ENCODE measurements around the gene ELMO1. TPM values are rescaled to one million over a fixed set of nuclear protein-coding genes. Genes with fewer than 3 reads are reported as not detected.

The ELMO1 gene
- total RNA-seq, 1 experiment from 2014 or later = 1.1 TPM

DNA sequence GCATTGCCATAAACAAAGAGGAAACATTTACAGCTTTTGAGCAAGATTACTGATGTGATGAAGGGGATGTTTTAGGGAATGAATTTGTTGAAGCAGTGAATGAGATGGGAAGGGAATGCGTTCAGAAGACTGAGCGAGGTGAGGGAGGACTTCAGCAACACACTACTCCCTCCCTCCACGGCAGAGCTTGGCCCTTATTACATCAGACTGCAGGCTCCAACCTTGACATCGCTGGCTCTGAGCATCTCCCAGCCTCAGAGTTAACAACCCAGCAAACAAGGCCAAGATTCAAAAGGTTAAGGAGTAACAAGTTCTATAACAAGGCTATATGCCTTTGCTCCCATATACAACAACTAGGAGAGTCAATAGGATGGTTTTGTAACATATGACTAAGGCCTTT is 164.4 kb downstream of the ELMO1 start:
- BruUV-seq (replicated peaks) = no TSS peak
- ATAC-seq (no peak), DNase-seq (ENCODE audit: low read depth, low spot score) (no peak)
- H3K9me3 ChIP-seq (ENCODE audit: control insufficient read depth in 1 of 2, insufficient read depth in 1 of 2, low read depth in 1 of 2, low read length in 2 of 2) = no peaks in the 10 kb centered on the region
- H3K4me1 ChIP-seq (ENCODE audit: control insufficient read depth in 1 of 2, insufficient read depth in 2 of 2, low read length in 2 of 2) = no peaks in the 10 kb centered on the region
- no peaks in the 10 kb centered on the region for H3K9me2 ChIP-seq (ENCODE audit: insufficient read depth)
- H3K36me3 ChIP-seq (ENCODE audit: control insufficient read depth in 1 of 2, insufficient read depth in 2 of 2, low read length in 2 of 2) = no peaks in the 10 kb centered on the region
- intact Hi-C loops (cut with micrococcal nuclease) = loop anchor here (1.0 kb wide), 1 partner anchor 69 kb away; no protein-coding TSS in a partner anchor
- no peak overlapping the region for H3K9ac ChIP-seq (ENCODE audit: low read length)
- ChIA-PET RAD21 (ENCODE audit: low non-redundant PET in 1 of 2, low total read pairs in 2 of 2, uncharacterized antibody in 2 of 2, unreplicated experiment in 2 of 2) (no interaction called here), POLR2A (no interaction called here), CTCF (interaction anchor here (1.0 to 1.7 kb wide), 4 partner anchors 49 to 446 kb away, joined by 3 to 5 read pairs (median 4); no protein-coding TSS in a partner anchor)
- H3K4me2 ChIP-seq (ENCODE audit: low read length) = no peak overlapping the region
- no peaks in the 10 kb centered on the region for H3K79me2 ChIP-seq (ENCODE audit: insufficient read depth, low read length)
- H3K4me3 ChIP-seq (replicated peaks in 1 of 2; ENCODE audit: low read depth in 1 of 2, low read length in 2 of 2) = no peak overlapping the region
- no peak overlapping the region for H3K27ac ChIP-seq (ENCODE audit: low read depth, low read length)
- no peak overlapping the region for H2AFZ ChIP-seq (ENCODE audit: low read depth, low read length, poor library complexity, severe bottlenecking)
- no peaks in the 10 kb centered on the region for H3K27me3 ChIP-seq (ENCODE audit: insufficient read depth, low read length)
- no peak for TF ChIP-seq FOSL1 (IDR thresholded peaks at IDR 0.05; ENCODE audit: low read depth)
- no peaks in the 10 kb centered on the region for H4K20me1 ChIP-seq (ENCODE audit: insufficient read depth)

DNA sequence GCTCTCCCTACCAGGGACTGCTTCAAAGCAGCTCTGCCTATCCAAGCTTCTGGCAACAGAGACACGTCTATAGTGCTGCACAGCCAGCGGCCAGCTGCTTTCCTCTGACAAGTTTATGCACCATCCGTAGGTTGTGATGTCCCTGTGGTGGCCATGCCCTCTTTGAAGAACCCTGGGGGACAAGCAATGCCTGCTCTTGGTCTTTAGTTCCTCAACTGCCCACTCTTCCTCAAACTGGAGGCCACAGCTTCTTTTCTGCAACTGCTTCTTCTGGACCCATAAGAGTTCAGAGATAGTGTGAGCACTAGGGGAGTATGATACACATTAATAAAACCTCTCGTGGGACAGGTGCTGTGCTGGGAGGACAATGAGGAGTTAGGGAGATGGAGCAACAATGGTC is 164.9 kb downstream of the ELMO1 start:
- ATAC-seq (no peak), DNase-seq (ENCODE audit: low read depth, low spot score) (no peak)
- Histone ChIP-seq H3K36me3 (ENCODE audit: control insufficient read depth in 1 of 2, insufficient read depth in 2 of 2, low read length in 2 of 2) (no peaks in the 10 kb centered on the region), H3K27me3 (ENCODE audit: insufficient read depth, low read length) (no peaks in the 10 kb centered on the region), H3K4me2 (ENCODE audit: low read length) (no peak overlapping the region), H2AFZ (ENCODE audit: low read depth, low read length, poor library complexity, severe bottlenecking) (no peak overlapping the region), H4K20me1 (ENCODE audit: insufficient read depth) (no peaks in the 10 kb centered on the region), H3K79me2 (ENCODE audit: insufficient read depth, low read length) (no peaks in the 10 kb centered on the region), H3K4me1 (ENCODE audit: control insufficient read depth in 1 of 2, insufficient read depth in 2 of 2, low read length in 2 of 2) (no peaks in the 10 kb centered on the region), H3K27ac (ENCODE audit: low read depth, low read length) (no peak overlapping the region), H3K9me3 (ENCODE audit: control insufficient read depth in 1 of 2, insufficient read depth in 1 of 2, low read depth in 1 of 2, low read length in 2 of 2) (no peaks in the 10 kb centered on the region), H3K9ac (ENCODE audit: low read length) (no peak overlapping the region), H3K4me3 (replicated peaks in 1 of 2; ENCODE audit: low read depth in 1 of 2, low read length in 2 of 2) (no peak overlapping the region), H3K9me2 (ENCODE audit: insufficient read depth) (no peaks in the 10 kb centered on the region)
- BruUV-seq (replicated peaks) = no TSS peak
- RAD21 ChIA-PET (ENCODE audit: low non-redundant PET in 1 of 2, low total read pairs in 2 of 2, uncharacterized antibody in 2 of 2, unreplicated experiment in 2 of 2) = no interaction called here
- intact Hi-C loops (cut with micrococcal nuclease) = loop anchor here (1.0 kb wide), 1 partner anchor 70 kb away; no protein-coding TSS in a partner anchor
- POLR2A ChIA-PET = no interaction called here
- CTCF ChIA-PET = interaction anchor here (1.7 kb wide), 1 partner anchor 70 kb away, joined by 5 read pairs; no protein-coding TSS in a partner anchor
- no peak for TF ChIP-seq TCF7L2 (IDR thresholded peaks at IDR 0.05; ENCODE audit: borderline replicate concordance, extremely low read depth, insufficient read depth, insufficient read length)
- TF ChIP-seq YY1 (IDR thresholded peaks at IDR 0.05; ENCODE audit: extremely low read depth, insufficient replicate concordance, low read depth, low read length) = no peak
- no peak for TF ChIP-seq EGR1 (IDR thresholded peaks at IDR 0.05; ENCODE audit: low read depth)
- no peak for TF ChIP-seq JUND (IDR thresholded peaks at IDR 0.05)
- no peak for TF ChIP-seq ZFX (IDR thresholded peaks at IDR 0.05)
- TF ChIP-seq, protein P1, sequence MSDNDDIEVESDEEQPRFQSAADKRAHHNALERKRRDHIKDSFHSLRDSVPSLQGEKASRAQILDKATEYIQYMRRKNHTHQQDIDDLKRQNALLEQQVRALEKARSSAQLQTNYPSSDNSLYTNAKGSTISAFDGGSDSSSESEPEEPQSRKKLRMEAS (IDR thresholded peaks at IDR 0.05) = no peak
- TF ChIP-seq, protein P2, sequence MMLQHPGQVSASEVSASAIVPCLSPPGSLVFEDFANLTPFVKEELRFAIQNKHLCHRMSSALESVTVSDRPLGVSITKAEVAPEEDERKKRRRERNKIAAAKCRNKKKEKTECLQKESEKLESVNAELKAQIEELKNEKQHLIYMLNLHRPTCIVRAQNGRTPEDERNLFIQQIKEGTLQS (IDR thresholded peaks at IDR 0.05) = no peak
- TF ChIP-seq ELF1 (IDR thresholded peaks at IDR 0.05; ENCODE audit: borderline replicate concordance, low read depth) = no peak
- no peak for TF ChIP-seq SP1 (IDR thresholded peaks at IDR 0.05; ENCODE audit: low read depth)
- TF ChIP-seq CBX3 (IDR thresholded peaks at IDR 0.05; ENCODE audit: low read depth) = no peak
- no peak for TF ChIP-seq SIN3A (IDR thresholded peaks at IDR 0.05; ENCODE audit: low read depth)
- TF ChIP-seq, protein P3, sequence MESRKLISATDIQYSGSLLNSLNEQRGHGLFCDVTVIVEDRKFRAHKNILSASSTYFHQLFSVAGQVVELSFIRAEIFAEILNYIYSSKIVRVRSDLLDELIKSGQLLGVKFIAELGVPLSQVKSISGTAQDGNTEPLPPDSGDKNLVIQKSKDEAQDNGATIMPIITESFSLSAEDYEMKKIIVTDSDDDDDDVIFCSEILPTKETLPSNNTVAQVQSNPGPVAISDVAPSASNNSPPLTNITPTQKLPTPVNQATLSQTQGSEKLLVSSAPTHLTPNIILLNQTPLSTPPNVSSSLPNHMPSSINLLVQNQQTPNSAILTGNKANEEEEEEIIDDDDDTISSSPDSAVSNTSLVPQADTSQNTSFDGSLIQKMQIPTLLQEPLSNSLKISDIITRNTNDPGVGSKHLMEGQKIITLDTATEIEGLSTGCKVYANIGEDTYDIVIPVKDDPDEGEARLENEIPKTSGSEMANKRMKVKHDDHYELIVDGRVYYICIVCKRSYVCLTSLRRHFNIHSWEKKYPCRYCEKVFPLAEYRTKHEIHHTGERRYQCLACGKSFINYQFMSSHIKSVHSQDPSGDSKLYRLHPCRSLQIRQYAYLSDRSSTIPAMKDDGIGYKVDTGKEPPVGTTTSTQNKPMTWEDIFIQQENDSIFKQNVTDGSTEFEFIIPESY (IDR thresholded peaks at IDR 0.05; ENCODE audit: extremely low read depth, insufficient replicate concordance, low read length) = no peak
- no peak for TF ChIP-seq EZH2phosphoT487 (IDR thresholded peaks at IDR 0.05; ENCODE audit: borderline replicate concordance)
- no peak for TF ChIP-seq EZH2 (IDR thresholded peaks at IDR 0.05)
- TF ChIP-seq, protein P4, sequence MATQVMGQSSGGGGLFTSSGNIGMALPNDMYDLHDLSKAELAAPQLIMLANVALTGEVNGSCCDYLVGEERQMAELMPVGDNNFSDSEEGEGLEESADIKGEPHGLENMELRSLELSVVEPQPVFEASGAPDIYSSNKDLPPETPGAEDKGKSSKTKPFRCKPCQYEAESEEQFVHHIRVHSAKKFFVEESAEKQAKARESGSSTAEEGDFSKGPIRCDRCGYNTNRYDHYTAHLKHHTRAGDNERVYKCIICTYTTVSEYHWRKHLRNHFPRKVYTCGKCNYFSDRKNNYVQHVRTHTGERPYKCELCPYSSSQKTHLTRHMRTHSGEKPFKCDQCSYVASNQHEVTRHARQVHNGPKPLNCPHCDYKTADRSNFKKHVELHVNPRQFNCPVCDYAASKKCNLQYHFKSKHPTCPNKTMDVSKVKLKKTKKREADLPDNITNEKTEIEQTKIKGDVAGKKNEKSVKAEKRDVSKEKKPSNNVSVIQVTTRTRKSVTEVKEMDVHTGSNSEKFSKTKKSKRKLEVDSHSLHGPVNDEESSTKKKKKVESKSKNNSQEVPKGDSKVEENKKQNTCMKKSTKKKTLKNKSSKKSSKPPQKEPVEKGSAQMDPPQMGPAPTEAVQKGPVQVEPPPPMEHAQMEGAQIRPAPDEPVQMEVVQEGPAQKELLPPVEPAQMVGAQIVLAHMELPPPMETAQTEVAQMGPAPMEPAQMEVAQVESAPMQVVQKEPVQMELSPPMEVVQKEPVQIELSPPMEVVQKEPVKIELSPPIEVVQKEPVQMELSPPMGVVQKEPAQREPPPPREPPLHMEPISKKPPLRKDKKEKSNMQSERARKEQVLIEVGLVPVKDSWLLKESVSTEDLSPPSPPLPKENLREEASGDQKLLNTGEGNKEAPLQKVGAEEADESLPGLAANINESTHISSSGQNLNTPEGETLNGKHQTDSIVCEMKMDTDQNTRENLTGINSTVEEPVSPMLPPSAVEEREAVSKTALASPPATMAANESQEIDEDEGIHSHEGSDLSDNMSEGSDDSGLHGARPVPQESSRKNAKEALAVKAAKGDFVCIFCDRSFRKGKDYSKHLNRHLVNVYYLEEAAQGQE (IDR thresholded peaks at IDR 0.05; ENCODE audit: low read depth) = no peak
